ENCODE results near the gene ATF7IP2.

DNA sequence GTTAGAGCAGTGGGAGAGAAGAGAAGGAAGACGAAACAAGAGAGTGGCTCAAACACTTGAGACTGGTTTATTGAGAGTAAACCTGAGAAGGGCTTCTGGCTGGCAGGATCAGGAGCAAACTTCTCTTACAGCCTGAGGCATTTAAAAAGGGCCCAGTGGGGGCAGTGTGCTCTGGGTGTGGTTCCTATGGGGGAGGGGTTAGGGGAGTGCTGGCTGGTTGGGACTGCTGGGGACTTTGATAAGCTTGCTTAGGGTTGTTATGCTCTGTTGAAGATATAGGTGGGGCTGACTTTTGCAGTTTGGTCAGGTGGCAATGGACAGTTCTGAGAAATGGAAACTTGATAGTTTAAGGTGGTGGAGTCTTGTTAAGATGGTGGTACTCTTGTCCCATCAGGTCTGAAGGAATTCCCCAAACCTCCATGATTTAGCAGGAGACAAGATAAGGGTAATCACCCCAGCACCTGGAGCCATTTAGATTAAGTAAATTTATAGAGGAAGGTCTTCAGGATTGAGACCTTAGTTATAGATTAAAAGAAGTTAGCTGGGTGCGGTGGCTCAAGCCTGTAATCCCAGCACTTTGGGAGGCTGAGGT, 115.3 kb downstream of the ATF7IP2 start:
- TF ChIP-seq, protein P1, sequence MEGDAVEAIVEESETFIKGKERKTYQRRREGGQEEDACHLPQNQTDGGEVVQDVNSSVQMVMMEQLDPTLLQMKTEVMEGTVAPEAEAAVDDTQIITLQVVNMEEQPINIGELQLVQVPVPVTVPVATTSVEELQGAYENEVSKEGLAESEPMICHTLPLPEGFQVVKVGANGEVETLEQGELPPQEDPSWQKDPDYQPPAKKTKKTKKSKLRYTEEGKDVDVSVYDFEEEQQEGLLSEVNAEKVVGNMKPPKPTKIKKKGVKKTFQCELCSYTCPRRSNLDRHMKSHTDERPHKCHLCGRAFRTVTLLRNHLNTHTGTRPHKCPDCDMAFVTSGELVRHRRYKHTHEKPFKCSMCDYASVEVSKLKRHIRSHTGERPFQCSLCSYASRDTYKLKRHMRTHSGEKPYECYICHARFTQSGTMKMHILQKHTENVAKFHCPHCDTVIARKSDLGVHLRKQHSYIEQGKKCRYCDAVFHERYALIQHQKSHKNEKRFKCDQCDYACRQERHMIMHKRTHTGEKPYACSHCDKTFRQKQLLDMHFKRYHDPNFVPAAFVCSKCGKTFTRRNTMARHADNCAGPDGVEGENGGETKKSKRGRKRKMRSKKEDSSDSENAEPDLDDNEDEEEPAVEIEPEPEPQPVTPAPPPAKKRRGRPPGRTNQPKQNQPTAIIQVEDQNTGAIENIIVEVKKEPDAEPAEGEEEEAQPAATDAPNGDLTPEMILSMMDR (conservative IDR thresholded peaks at IDR 0.05; ENCODE audit: low read length) = peak; percentile 24
- no peak for TF ChIP-seq EZH2phosphoT487 (IDR thresholded peaks at IDR 0.05; ENCODE audit: borderline replicate concordance)

Data from Loucy (cell line).